Activated naive CD4-positive, alpha-beta T cell treated with anti-CD3 and anti-CD28 coated beads, Interleukin-2, amount 50 U/mL, for 24 hours (primary cell): ENCODE measurements around the gene KRTAP10-10.
A peak's percentile ranks its signal among the peaks of the same experiment; 100 is the strongest.
"Not testable (repeated sequence)": the region's sequence is repeated elsewhere in the genome, so short reads cannot be mapped to it uniquely, and the experiment has no call there.

ENCODE experiments used
- H3K27ac Mint-ChIP-seq: one replicate; pipeline ENCODE4 v1.8.0; 2021; ENCODE audit warnings: mild to moderate bottlenecking, mixed read lengths
- H3K27me3 Mint-ChIP-seq: one replicate; pipeline ENCODE4 v1.8.0; 2021; ENCODE audit warnings: mixed read lengths
- H3K36me3 Mint-ChIP-seq: one replicate; pipeline ENCODE4 v1.8.0; 2021; ENCODE audit warnings: mixed read lengths
- H3K4me1 Mint-ChIP-seq: one replicate; pipeline ENCODE4 v1.8.0; 2021; ENCODE audit warnings: mixed read lengths
- H3K4me3 Mint-ChIP-seq: one replicate; pipeline ENCODE4 v1.8.0; 2021; ENCODE audit warnings: mild to moderate bottlenecking, mixed read lengths
- H3K9me3 Mint-ChIP-seq: one replicate; pipeline ENCODE4 v1.8.0; 2021; ENCODE audit warnings: mixed read lengths

Gene KRTAP10-10

DNA sequence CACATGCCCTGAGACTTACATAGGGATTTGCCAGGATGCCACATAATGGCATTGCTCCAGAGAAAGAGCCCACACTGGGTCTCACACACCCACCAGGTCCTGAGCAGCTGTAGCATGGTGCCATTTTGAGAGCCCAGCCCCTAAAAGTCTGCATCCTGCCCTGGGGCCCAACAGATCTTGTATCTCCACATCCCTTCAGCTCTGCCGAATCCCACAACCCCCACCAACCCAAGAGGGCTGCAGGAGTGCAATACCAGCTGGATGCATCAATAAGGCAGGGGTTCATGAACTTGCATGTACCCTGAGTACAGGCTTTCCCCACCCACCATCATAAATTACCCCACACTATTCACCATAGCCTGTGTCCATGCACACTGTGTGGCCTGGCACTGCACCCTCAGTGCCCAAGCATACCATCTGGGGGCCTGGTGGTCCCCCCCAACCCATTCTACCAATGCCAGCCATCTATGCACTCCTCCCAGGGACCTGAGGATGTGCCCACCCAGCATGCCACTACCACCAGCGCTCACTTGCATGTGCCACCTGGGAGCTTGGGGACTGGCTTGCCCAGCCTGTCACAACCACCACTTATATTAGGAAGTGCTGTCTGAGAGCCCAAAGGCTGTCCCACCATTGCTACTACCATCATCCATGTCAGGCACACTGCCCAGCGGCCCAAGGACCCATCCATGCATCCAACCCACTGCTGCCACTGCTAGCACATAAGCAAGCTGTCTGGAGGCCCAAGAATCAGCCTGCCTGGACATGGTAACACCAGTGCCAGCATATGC, 33.7 kb downstream of the KRTAP10-10 start:
- Mint-ChIP-seq H3K27ac (no peak overlapping the region), H3K36me3 (peaks cover 12% of the 10 kb centered on the region), H3K4me3 (no peak overlapping the region), H3K4me1 (peaks cover 3% of the 10 kb centered on the region), H3K9me3 (peaks cover 24% of the 10 kb centered on the region), H3K27me3 (no peaks in the 10 kb centered on the region)

DNA sequence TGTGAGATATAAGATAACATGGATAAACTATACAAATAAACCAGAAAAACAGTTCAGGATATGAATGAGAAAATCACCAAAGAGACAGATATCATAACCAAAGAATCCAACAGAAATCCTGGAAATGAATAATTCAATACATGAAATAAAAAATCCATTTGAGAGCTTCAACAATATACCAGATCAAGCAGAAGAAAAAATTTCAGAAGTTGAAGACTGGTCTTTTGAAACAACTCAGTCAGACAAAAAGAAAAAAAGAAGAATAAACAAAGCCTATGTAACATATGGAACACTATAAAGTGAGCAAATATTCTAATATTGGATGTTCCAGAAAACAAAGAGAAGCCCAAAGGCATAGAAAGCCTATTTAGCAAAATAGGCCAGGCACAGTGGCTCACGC, 34.8 kb downstream of the KRTAP10-10 start:
- no peak overlapping the region for H3K27ac Mint-ChIP-seq
- H3K4me3 Mint-ChIP-seq, result no peak overlapping the region
- H3K27me3 Mint-ChIP-seq, result no peaks in the 10 kb centered on the region
- H3K36me3 Mint-ChIP-seq, result peaks cover 12% of the 10 kb centered on the region
- H3K4me1 Mint-ChIP-seq, result no peaks in the 10 kb centered on the region
- peaks cover 24% of the 10 kb centered on the region for H3K9me3 Mint-ChIP-seq

DNA sequence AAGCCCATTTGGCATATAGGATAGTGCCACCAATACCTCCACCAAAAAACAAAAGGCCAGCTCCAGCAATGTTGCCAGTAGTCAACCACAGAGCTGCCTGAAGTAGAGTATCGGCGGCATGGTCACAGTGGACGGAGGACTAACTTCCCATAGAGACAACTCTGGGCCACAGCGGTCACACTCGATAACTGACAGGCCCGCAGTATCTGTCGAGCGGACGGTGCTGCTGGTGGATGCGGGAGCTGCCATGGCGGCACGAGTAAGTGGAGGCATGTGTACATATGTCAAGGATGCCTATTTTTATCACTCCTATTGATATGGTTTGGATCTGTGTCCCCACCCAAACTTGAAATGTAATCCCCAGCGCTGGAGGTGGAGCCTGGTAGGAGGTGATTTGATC, 40.7 kb downstream of the KRTAP10-10 start:
- no peaks in the 10 kb centered on the region for H3K27me3 Mint-ChIP-seq
- H3K36me3 Mint-ChIP-seq, result peaks cover 4% of the 10 kb centered on the region
- H3K4me1 Mint-ChIP-seq, result no peaks in the 10 kb centered on the region
- H3K4me3 Mint-ChIP-seq, result no peak overlapping the region
- no peak overlapping the region for H3K27ac Mint-ChIP-seq
- H3K9me3 Mint-ChIP-seq, result peaks cover 19% of the 10 kb centered on the region

DNA sequence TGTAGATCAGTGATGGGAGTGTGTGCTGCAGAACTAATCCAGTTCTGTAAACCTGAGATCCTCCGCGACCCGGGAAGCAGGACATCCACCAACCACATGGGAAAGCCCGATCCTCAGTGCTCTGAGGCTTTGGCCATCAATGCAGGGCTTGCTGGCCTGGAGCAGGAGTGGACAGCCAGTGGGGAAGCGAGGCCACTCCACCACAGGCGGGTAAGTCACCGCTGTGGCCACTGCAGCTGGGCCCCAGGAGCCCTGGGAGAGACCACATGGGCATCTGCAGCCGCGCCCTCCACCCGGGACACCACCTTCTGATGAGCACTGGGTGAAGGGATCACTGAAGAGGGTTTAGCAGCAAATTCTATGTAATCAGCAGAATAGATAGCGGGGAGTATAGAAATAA, 44.0 kb downstream of the KRTAP10-10 start:
- no peaks in the 10 kb centered on the region for H3K9me3 Mint-ChIP-seq
- peaks cover 2% of the 10 kb centered on the region for H3K27me3 Mint-ChIP-seq
- H3K27ac Mint-ChIP-seq, result no peak overlapping the region
- peaks cover 3% of the 10 kb centered on the region for H3K36me3 Mint-ChIP-seq
- no peak overlapping the region for H3K4me3 Mint-ChIP-seq
- peaks cover 7% of the 10 kb centered on the region for H3K4me1 Mint-ChIP-seq

DNA sequence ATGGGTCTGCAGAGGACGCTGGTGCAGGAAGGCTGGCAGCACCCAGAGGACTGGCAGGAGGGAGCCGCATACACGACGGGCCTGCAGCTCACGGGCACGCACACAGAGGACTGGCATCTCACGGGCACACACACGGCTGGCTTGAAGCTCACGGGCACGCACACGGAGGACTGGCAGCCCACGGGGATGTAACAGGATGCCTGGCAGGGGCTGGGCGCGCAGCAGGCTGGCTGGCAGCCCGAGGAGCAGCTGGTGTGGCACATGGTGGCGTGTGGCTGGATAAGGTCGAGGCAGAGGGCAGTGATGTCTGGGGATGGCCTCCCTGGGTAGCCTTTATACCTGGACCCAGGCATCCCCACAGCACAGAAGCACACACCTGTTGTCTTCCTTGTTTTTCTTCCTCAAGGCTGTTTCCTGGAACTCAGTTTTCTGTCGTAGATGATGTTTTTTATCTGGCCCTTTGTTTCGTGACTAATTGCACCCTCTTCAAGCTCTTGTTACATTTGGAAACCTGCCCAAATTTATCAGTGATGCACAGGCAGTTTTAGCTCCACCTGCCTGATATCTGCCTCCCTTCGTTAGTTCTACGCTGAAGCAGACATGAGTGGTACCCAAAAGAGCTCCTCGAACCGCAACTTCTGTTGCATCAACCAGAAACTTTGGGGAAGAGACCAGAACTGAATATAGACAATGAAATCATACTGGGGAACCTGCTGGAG, 44.9 kb downstream of the KRTAP10-10 start, which contains the start of gene KRTAP12-1:
TSS of gene KRTAP12-1 (minus strand) at position 303 of the 719 bp plus-strand sequence. CDS start at position 263, 40 bp downstream.
- no peak within 1 kb of the TSS for H3K27ac Mint-ChIP-seq
- peaks cover 11% of the 10 kb centered on the region for H3K4me1 Mint-ChIP-seq
- H3K27me3 Mint-ChIP-seq, result peaks cover 4% of the 10 kb centered on the region
- H3K36me3 Mint-ChIP-seq, result peaks cover 3% of the 10 kb centered on the region
- no peaks in the 10 kb centered on the region for H3K9me3 Mint-ChIP-seq
- no peak within 1 kb of the TSS for H3K4me3 Mint-ChIP-seq

DNA sequence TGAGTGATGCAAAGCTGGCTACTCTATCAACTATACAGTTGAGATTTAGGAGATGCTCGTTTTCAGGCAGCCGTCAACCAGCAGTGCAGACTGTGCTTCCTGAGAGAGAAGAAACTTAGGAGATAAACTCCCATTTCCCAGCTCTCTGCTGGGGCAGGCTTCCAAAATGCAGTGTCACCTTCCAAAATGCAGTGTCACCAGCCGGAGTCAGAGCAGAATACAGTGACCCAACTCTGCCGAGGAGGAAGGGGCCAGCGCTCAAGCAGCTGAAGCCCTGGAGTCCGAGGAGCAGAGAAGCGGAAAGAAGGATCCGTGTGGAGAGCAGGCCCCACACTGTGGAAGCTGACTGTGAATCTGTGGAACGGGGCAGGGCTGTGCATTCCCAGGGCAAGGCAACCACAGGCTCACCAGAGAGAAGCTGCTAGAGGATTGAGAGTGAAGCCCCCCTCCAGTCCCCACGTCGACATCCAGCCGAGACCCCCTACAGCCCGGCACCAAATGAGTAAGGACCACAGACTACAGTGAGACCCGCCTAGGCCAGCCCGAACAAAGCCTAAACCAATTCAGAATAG, 45.5 kb downstream of the KRTAP10-10 start:
- Mint-ChIP-seq H3K36me3 (peaks cover 3% of the 10 kb centered on the region), H3K4me1 (peaks cover 11% of the 10 kb centered on the region), H3K27me3 (peaks cover 4% of the 10 kb centered on the region), H3K27ac (no peak overlapping the region), H3K4me3 (no peak overlapping the region), H3K9me3 (no peaks in the 10 kb centered on the region)

DNA sequence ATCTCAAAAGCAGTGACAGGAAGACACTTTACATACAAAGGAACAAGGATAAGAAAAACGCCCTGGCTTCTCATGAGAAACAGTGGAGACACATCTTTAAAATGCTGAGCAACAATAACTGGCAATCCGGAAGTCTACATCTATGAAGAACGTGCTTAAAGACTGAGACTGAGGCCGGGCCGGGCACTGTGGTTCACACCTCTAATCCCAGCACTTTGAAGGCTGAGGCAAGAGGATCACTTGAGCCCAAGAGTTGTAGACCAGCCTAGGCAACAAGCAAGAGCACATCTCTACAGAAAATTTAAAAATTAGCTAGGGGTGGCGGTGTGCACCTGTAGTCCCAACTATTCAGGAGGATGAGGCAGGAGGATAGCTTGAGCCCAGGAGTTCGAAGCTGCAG, 46.9 kb downstream of the KRTAP10-10 start:
- Mint-ChIP-seq H3K4me3 (no peak overlapping the region), H3K4me1 (peaks cover 11% of the 10 kb centered on the region), H3K27ac (no peak overlapping the region), H3K36me3 (peaks cover 3% of the 10 kb centered on the region), H3K27me3 (peaks cover 4% of the 10 kb centered on the region), H3K9me3 (no peaks in the 10 kb centered on the region)

DNA sequence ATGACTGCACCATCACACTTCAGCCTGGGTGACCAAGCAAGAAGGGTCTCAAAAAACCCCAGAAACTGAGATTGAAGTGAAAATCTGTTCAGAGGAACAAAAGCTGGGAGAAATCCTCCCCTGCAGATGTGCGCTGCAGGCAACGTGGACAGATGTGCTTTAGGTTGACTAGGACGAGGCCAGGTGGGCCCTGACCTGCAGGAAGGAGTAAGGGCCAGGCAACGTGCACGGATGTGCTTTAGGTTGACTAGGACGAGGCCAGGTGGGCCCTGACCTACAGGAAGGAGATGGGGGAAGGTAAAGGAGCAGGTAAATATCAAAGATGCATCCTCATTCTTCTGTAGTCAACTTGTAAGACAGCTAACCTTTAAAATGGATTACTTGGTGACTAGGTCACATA, 47.3 kb downstream of the KRTAP10-10 start:
- Mint-ChIP-seq H3K9me3 (no peaks in the 10 kb centered on the region), H3K27ac (no peak overlapping the region), H3K27me3 (peaks cover 4% of the 10 kb centered on the region), H3K4me1 (peaks cover 11% of the 10 kb centered on the region), H3K4me3 (no peak overlapping the region), H3K36me3 (peaks cover 3% of the 10 kb centered on the region)

DNA sequence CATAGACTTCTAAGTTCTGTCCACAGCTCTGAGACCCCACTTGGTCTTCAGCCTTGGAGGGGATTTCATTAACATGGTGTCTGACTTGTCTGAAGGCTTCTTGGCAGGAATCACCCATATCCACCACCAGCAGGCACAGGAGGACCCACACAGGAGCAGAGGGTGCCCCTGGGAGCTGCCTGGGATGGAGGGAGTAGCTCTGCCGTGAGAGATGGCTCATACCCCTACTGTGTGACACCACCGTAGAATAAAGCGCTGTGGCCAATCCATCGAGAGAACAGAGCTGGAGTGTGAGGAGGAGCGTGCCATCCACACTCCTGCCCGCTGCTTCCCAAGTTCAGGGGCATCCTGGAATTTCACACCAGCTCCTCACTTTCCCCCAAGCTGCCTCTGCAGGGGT, 47.9 kb downstream of the KRTAP10-10 start:
- not testable (repeated sequence) for H3K9me3 Mint-ChIP-seq

DNA sequence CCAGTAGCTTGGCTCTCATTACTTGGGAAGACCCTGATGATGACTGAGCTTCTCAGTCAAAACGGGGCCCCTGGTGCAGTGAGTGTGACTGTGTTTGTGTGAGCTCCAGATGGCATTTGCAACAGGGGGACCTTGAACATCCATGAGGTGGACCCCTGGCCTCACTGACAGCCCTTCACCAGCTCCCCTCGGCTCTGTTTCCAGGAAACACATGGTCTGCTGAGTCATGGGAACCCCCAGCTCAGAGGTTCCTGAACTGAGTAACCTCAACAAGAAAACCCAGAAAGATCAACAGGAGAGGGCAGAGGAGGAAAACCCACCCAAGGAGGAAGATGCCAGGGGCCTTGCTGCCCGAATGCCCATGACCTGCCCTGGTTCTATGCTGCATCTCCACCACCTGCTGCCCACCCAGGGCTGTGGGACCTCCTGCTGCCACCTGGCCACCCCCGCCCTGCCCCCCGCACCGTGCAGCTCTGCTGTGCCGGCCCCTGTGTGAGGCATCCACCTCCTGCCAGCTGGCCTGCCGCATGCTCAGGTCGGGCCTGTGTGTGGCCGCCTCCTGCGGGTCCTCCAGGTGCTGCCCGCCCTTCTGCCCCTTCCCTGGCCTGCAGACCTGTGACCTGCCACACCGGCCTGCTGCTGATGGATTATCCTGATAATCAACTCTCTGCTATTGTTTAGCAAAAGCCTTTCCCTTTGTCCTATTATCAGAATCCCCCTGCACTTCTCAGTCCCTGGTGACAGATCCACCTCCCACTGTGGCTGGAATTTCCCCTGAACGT, 49.0 kb downstream of the KRTAP10-10 start:
- Mint-ChIP-seq H3K4me3 (no peak overlapping the region), H3K27me3 (peaks cover 4% of the 10 kb centered on the region), H3K36me3 (peaks cover 3% of the 10 kb centered on the region), H3K4me1 (peaks cover 14% of the 10 kb centered on the region), H3K27ac (no peak overlapping the region), H3K9me3 (no peaks in the 10 kb centered on the region)

More for the DNA sequence above, 47.9 kb downstream of the KRTAP10-10 start:
- H3K4me3 Mint-ChIP-seq, H3K27me3 Mint-ChIP-seq, H3K27ac Mint-ChIP-seq, H3K36me3 Mint-ChIP-seq: not testable (repeated sequence)
- peaks cover 11% of the 10 kb centered on the region for H3K4me1 Mint-ChIP-seq

DNA sequence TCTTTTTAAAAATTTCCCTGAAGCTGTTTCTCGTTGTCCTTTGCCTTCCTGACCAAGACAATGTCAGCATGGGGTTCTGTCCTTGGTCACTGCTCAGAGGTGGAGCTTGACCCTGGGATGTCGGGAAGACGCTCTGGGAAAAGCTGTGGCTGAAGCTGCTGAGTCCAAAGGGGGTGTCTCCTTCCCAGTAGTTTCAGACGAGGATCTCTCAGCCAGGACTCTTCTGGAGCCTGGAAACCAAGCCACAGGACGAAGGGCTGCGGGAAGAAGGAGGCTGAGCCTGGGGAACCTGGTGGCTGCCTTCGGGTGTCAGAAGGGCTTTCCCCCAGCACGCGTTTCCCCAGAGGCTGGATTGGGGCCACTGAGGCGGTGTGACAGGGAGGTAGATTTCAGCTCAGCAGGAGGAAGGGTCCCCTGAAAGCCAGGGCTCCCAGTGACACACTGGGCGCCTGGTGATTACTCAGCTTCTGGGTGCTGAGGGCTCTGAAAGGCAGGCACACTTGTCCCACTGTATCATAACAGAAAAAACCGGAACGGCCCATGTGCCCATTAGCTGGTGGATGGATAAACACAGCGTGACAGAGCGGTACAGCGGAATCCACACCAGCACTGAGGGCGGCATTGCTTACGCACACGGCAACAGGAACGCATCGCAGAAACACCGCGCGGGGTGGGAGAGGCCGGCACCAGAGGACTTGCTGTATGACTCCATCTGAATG, 49.8 kb downstream of the KRTAP10-10 start:
- no peak overlapping the region for H3K27ac Mint-ChIP-seq
- H3K36me3 Mint-ChIP-seq, result peaks cover 3% of the 10 kb centered on the region
- peaks cover 22% of the 10 kb centered on the region for H3K4me1 Mint-ChIP-seq
- peaks cover 4% of the 10 kb centered on the region for H3K27me3 Mint-ChIP-seq
- H3K9me3 Mint-ChIP-seq, result no peaks in the 10 kb centered on the region
- no peak overlapping the region for H3K4me3 Mint-ChIP-seq

DNA sequence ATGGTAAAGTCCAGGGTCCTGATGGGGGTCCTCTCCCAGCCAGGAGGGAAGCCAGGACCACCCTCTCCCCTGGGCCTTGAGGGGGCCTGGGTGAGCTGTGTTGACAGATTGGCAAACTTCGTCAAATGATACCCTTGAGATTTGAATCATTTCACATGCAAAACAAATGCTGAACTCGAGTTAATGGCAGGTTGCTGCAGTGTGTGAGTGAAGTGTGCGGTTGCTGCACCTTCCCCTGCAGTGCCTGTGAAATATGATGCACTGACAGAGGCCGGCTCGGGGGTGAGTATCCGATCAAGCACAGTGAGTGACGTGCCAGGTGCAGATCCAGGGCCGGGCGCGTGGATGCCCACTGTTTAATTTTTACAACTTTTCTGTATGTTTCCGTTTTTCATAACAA, 50.5 kb downstream of the KRTAP10-10 start:
- H3K36me3 Mint-ChIP-seq, result peaks cover 5% of the 10 kb centered on the region
- H3K4me3 Mint-ChIP-seq, result no peak overlapping the region
- peaks cover 4% of the 10 kb centered on the region for H3K27me3 Mint-ChIP-seq
- H3K9me3 Mint-ChIP-seq, result peaks cover 4% of the 10 kb centered on the region
- H3K4me1 Mint-ChIP-seq, result peaks cover 25% of the 10 kb centered on the region
- peak overlapping the region; percentile 65 for H3K27ac Mint-ChIP-seq
